Measurements from ENCODE around the gene ZNF683.

GRCh38 chr1:26349877-26350244, 22.7 kb downstream of the ZNF683 start:
- TF ChIP-seq CTCF (IDR thresholded peaks at IDR 0.05) (no peak), POLR2A (IDR thresholded peaks at IDR 0.05) (no peak)
